IMR-90 (cell line): ENCODE results near the gene EAF1.

Experiments used
- CEBPB ChIP-seq: IDR thresholded peaks from 2 replicates; pipeline ENCODE4 v1.6.1; 2012; ENCODE audit warnings: low read depth, low read length, improper control_type of control experiment
- ELK1 ChIP-seq: fragments of 150-350 bp; IDR thresholded peaks from 2 replicates; pipeline ENCODE4 v1.6.1; 2016; ENCODE audit warnings: low read depth, mild to moderate bottlenecking, low read length, moderate library complexity, borderline replicate concordance
- FOS ChIP-seq: fragments of 150-350 bp; IDR thresholded peaks from 2 replicates; pipeline ENCODE4 v1.6.1; 2016; ENCODE audit warnings: low read depth, low read length
- MAFK ChIP-seq: IDR thresholded peaks from 2 replicates; pipeline ENCODE4 v1.6.1; 2012; ENCODE audit warnings: low read depth, low read length, improper control_type of control experiment
- MAZ ChIP-seq: IDR thresholded peaks from 2 replicates; pipeline ENCODE4 v1.6.1; 2012; ENCODE audit warnings: low read depth, mild to moderate bottlenecking, low read length, improper control_type of control experiment, moderate library complexity, borderline replicate concordance
- MXI1 ChIP-seq: IDR thresholded peaks from 2 replicates; pipeline ENCODE4 v1.6.1; 2012; ENCODE audit warnings: low read depth, mild to moderate bottlenecking, low read length, moderate library complexity, borderline replicate concordance
- POLR2A ChIP-seq: IDR thresholded peaks from 2 replicates; pipeline ENCODE4 v1.6.1; 2012; ENCODE audit warnings: mild to moderate bottlenecking, low read depth, low read length
- RAD21 ChIP-seq: IDR thresholded peaks from 2 replicates; pipeline ENCODE4 v1.6.1; 2012; ENCODE audit warnings: low read length, improper control_type of control experiment
- RCOR1 ChIP-seq: IDR thresholded peaks from 2 replicates; pipeline ENCODE4 v1.6.1; 2012; ENCODE audit warnings: mild to moderate bottlenecking, low read length, improper control_type of control experiment; ENCODE audit not compliant: insufficient replicate concordance
- RFX5 ChIP-seq: IDR thresholded peaks from 2 replicates; pipeline ENCODE4 v1.8.0; 2012; ENCODE audit warnings: low read depth, mild to moderate bottlenecking, low read length, moderate library complexity
- SMC3 ChIP-seq: fragments of 150-350 bp; IDR thresholded peaks from 2 replicates; pipeline ENCODE4 v1.6.1; 2016; ENCODE audit warnings: low read depth, mild to moderate bottlenecking, antibody characterized with exemption, low read length, moderate library complexity
- USF2 ChIP-seq: fragments of 150-350 bp; IDR thresholded peaks from 2 replicates; pipeline ENCODE4 v1.6.1; 2017; ENCODE audit warnings: mild to moderate bottlenecking, antibody characterized with exemption, low read length, low read depth
- TF ChIP-seq, protein P1 (sequence below): conservative IDR thresholded peaks from 2 replicates; pipeline ENCODE4 v1.5.1; 2012; ENCODE audit warnings: mild to moderate bottlenecking, low read depth, low read length, improper control_type of control experiment

GRCh38 chr3:15471861-15472260, 44.5 kb downstream of the EAF1 start:
- TF ChIP-seq, protein P1, sequence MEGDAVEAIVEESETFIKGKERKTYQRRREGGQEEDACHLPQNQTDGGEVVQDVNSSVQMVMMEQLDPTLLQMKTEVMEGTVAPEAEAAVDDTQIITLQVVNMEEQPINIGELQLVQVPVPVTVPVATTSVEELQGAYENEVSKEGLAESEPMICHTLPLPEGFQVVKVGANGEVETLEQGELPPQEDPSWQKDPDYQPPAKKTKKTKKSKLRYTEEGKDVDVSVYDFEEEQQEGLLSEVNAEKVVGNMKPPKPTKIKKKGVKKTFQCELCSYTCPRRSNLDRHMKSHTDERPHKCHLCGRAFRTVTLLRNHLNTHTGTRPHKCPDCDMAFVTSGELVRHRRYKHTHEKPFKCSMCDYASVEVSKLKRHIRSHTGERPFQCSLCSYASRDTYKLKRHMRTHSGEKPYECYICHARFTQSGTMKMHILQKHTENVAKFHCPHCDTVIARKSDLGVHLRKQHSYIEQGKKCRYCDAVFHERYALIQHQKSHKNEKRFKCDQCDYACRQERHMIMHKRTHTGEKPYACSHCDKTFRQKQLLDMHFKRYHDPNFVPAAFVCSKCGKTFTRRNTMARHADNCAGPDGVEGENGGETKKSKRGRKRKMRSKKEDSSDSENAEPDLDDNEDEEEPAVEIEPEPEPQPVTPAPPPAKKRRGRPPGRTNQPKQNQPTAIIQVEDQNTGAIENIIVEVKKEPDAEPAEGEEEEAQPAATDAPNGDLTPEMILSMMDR = no peak
- TF ChIP-seq POLR2A (no peak), SMC3 (no peak), RAD21 (no peak), ELK1 (no peak), FOS (no peak), MAFK (no peak), RCOR1 (no peak), USF2 (no peak), MXI1 (no peak), RFX5 (no peak), CEBPB (no peak), MAZ (no peak)
